Stomach (tissue), 9 donors: ENCODE data around the gene SH3RF3. TPM values are rescaled to one million over a fixed set of nuclear protein-coding genes. Genes with fewer than 3 reads are reported as not detected.
"Not testable (repeated sequence)": the region's sequence is repeated elsewhere in the genome, so short reads cannot be mapped to it uniquely, and the experiment has no call there.

ENCODE experiments used
- DNase-seq, 2 donors: peaks; one replicate each; pipeline versions ENCODE4 v3.0.0 to v3.0.0-alpha.2; 2013 to 2019
- H3K27ac ChIP-seq, 5 donors: fragments of 200-600 bp in 4 of 5; sonication (generic) in 4 of 5; one replicate each; pipeline ENCODE4 v1.5.1; 2013 to 2019; ENCODE audit warnings: mild to moderate bottlenecking in 1 of 5, moderate library complexity in 1 of 5
- H3K27me3 ChIP-seq, 3 donors: fragments of 200-600 bp; sonication (generic); one replicate each; pipeline ENCODE4 v1.5.1; 2017 to 2019; ENCODE audit warnings: mixed run types in 1 of 3
- H3K36me3 ChIP-seq, 4 donors: fragments of 200-600 bp; sonication (generic); 1 replicate in 3 of 4; 2 replicates in 1 of 4; pipeline ENCODE4 v1.5.1; 2016 to 2019
- H3K4me1 ChIP-seq, 4 donors: fragments of 200-600 bp; sonication (generic); one replicate each; pipeline ENCODE4 v1.5.1; 2016 to 2019
- H3K4me3 ChIP-seq, 4 donors: fragments of 200-600 bp; sonication (generic) in 3 of 4; one replicate each; pipeline ENCODE4 v1.5.1; 2016 to 2019; ENCODE audit warnings: mild to moderate bottlenecking in 1 of 4
- H3K9me3 ChIP-seq, 4 donors: fragments of 200-600 bp; sonication (generic); one replicate each; pipeline ENCODE4 v1.5.1; 2016 to 2019
- EP300 ChIP-seq: sonication (generic); formaldehyde crosslinking; IDR thresholded peaks from one replicate; pipeline ENCODE4 v1.6.1; 2017; ENCODE audit warnings: antibody characterized with exemption
- POLR2A ChIP-seq, 4 donors: fragments of 450-650 bp; IDR thresholded peaks; one replicate each; pipeline ENCODE4 v1.6.1; 2016; ENCODE audit warnings: antibody characterized with exemption in 4 of 4, control low read depth in 2 of 4, mild to moderate bottlenecking in 1 of 4, moderate library complexity in 1 of 4
- POLR2AphosphoS5 ChIP-seq, 3 donors: sonication (generic); formaldehyde crosslinking; IDR thresholded peaks; one replicate each; pipeline ENCODE4 v1.6.1; 2016; ENCODE audit warnings: antibody characterized with exemption in 3 of 3
- WGBS, 5 donors: extraction: QIAGEN DNeasy Blood & Tissue Kit in 3 of 5; methylation state at CpG; one replicate each; pipeline versions ENCODE4 v1.1.5 to v1.1.7; 2013 to 2018; 5-methylcytosine and 5-hydroxymethylcytosine counted together
- intact Hi-C: fragments of 100-400 bp; cut with DNase I; formaldehyde crosslinking; loops from one replicate; pipeline ENCODE4 v1.15.1; 2023; ENCODE audit warnings: low total_unique reads
- polyA plus RNA-seq, 3 donors: library from polyadenylated mRNA; stranded (reverse); fragments of 200-250 nt; gene quantifications; one replicate each; pipeline ENCODE4 v1.2.3, GENCODE V29; 2013
- total RNA-seq, 5 donors: library from RNA; depleted of rRNA; stranded (reverse); fragments of >200 nt; gene quantifications; one replicate each; pipeline versions ENCODE4 v1.1.0 to v1.2.3, GENCODE V29; 2014 to 2016
- TF ChIP-seq, protein P1 (sequence below), 7 experiments: fragments of 450-650 bp in 4 of 7; fragments of 200-600 bp in 3 of 7; sonication (generic) in 3 of 7; IDR thresholded peaks; one replicate each; pipeline ENCODE4 v1.5.1; 2016 to 2019; ENCODE audit warnings: antibody characterized with exemption in 7 of 7, control low read depth in 2 of 7, mild to moderate bottlenecking in 1 of 7
- donor health status: healthy with polysubstance abuse.
- donor health status: Bipolar disorder and iron deficiency.
- donor health status: healthy.

Gene SH3RF3
- total and polyA plus RNA-seq, 8 donors, result 0.87 to 11.1 (median 4.4) TPM

DNA sequence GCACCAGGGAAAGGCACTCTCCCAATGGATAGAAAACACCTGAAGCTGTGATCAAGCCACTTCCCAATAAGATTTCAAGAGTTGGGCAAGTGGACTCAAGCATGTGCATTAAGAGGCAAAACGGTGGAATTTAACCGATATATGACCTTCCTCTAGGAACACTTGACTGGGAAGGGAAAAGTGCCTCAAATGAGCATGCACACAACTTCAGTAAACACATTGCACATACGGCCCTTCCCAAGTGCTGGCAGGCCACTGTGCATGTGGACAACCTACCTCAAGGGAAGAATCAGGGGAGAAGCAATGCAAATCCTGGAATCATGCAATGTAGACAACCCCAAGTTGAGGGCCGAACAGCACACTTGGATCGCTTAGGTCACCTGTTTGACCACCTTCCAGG, 23.9 kb upstream of the SH3RF3 start:
- Histone ChIP-seq H3K4me3 (no peak overlapping the region), H3K27ac (no peak overlapping the region), H3K36me3 (no peaks in the 10 kb centered on the region), H3K4me1 (no peaks in the 10 kb centered on the region), H3K27me3 (peaks cover 0 to 3% (median 0%) of the 10 kb centered on the region in 3 donors), H3K9me3 (no peaks in the 10 kb centered on the region)
- WGBS, 5 donors, result 92 to 96% (median 94%) methylated on average over 5 of the region's 5 CpGs
- intact Hi-C loops, result no loop called here
- DNase-seq, result no peak
- TF ChIP-seq POLR2AphosphoS5 (IDR thresholded peaks at IDR 0.05), result no peak
- TF ChIP-seq EP300, result no peak
- TF ChIP-seq, protein P1, sequence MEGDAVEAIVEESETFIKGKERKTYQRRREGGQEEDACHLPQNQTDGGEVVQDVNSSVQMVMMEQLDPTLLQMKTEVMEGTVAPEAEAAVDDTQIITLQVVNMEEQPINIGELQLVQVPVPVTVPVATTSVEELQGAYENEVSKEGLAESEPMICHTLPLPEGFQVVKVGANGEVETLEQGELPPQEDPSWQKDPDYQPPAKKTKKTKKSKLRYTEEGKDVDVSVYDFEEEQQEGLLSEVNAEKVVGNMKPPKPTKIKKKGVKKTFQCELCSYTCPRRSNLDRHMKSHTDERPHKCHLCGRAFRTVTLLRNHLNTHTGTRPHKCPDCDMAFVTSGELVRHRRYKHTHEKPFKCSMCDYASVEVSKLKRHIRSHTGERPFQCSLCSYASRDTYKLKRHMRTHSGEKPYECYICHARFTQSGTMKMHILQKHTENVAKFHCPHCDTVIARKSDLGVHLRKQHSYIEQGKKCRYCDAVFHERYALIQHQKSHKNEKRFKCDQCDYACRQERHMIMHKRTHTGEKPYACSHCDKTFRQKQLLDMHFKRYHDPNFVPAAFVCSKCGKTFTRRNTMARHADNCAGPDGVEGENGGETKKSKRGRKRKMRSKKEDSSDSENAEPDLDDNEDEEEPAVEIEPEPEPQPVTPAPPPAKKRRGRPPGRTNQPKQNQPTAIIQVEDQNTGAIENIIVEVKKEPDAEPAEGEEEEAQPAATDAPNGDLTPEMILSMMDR (IDR thresholded peaks at IDR 0.05), result no peak
- no peak for TF ChIP-seq POLR2A (IDR thresholded peaks at IDR 0.05)

DNA sequence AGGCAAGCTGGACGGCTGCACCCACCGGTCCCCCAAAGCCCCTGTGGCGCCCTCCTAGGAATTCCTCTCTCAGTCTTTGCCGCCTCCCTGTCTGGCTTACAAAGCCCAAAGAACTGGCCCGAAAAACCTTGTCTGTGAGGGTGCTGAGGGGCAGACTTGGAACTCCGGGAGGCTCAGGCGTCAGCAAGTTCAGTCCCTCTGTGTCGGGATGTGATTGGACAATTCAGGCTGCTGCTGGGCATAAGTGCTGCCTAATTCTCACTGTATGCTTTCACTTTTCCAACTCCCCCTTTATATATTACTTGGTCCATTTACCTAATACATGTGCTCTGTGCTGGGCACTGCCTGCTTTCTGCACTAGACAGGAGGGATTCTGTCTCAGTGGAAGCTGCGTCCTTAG, 20.3 kb upstream of the SH3RF3 start:
- intact Hi-C loops, result no loop called here
- H3K4me1 ChIP-seq, result no peaks in the 10 kb centered on the region
- TF ChIP-seq POLR2A (IDR thresholded peaks at IDR 0.05) (no peak), EP300 (no peak), POLR2AphosphoS5 (IDR thresholded peaks at IDR 0.05) (no peak)
- TF ChIP-seq, protein P1 (IDR thresholded peaks at IDR 0.05), result no peak
- H3K27me3 ChIP-seq, result no peaks in the 10 kb centered on the region
- H3K4me3 ChIP-seq, result no peak overlapping the region
- H3K9me3 ChIP-seq, result no peaks in the 10 kb centered on the region
- no peaks in the 10 kb centered on the region for H3K36me3 ChIP-seq
- H3K27ac ChIP-seq, result no peak overlapping the region
- DNase-seq, result no peak
- 87 to 94% (median 89%) methylated on average over 9 of the region's 9 CpGs for WGBS, 5 donors

DNA sequence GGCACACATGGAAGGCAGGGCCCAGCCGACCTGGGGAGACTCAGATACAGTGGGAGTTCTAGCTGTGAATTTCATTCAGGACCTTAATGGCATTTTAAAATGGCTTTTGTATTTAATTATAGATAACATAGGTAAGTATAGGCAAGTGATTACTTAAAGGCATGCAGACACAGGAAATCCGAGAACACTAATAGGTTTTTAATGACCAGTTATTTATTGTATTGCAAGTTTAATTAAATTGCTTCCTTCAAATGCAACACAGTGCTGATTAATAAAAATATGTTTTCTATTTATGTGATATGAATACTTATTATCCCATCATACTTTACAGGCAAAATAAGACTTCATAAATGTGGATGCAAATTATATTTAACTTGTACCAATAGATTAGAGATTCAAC, 19.7 kb upstream of the SH3RF3 start:
- WGBS, 5 donors, result 64 to 81% (median 75%) methylated on average over 2 of the region's 2 CpGs
- intact Hi-C loops, result no loop called here

DNA sequence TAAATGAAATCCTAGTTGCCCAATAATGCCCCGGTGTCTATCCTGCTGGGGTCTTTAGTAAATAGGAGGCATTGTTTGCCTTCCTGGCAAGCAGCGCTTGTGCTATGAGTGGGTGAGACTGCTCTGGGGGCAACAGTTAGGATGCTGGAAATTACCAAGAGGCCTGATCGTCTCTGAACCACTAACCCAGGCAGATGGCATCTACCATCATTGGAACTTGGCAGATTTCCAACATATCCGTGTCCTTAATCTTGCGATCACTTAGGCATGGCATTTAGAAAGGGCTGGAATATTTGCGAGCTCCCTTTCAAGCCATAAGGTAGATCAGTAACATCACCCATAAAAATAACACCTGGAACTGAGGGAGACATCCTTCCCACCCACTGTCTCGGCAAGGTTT, 18.8 kb upstream of the SH3RF3 start:
- intact Hi-C loops, result no loop called here

More for the DNA sequence above, 19.7 kb upstream of the SH3RF3 start:
- Histone ChIP-seq H3K9me3 (no peaks in the 10 kb centered on the region), H3K36me3 (no peaks in the 10 kb centered on the region), H3K27me3 (no peaks in the 10 kb centered on the region), H3K27ac (no peak overlapping the region), H3K4me3 (no peak overlapping the region), H3K4me1 (no peaks in the 10 kb centered on the region)
- TF ChIP-seq, protein P1 (IDR thresholded peaks at IDR 0.05), result no peak
- TF ChIP-seq EP300 (no peak), POLR2AphosphoS5 (IDR thresholded peaks at IDR 0.05) (no peak), POLR2A (IDR thresholded peaks at IDR 0.05) (no peak)
- DNase-seq, result no peak

DNA sequence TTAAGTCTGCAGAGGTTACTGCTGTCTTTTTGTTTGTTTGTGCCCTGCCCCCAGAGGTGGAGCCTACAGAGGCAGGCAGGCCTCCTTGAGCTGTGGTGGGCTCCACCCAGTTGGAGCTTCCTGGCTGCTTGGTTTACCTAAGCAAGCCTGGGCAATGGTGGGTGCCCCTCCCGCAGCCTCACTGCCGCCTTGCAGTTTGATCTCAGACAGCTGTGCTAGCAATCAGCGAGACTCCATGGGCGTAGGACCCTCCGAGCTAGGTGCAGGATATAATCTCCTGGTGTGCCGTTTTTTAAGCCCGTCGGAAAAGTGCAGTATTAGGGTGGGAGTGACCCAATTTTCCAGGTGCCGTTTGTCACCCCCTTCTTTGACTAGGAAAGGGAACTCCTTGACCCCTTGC, 11.8 kb upstream of the SH3RF3 start:
- intact Hi-C loops, H3K27me3 ChIP-seq, DNase-seq, H3K36me3 ChIP-seq, H3K27ac ChIP-seq, H3K4me1 ChIP-seq, H3K9me3 ChIP-seq, H3K4me3 ChIP-seq: not testable (repeated sequence)
- 86 to 100% (median 92%) methylated on average over 9 of the region's 9 CpGs for WGBS, 5 donors

More for the DNA sequence above, 18.8 kb upstream of the SH3RF3 start:
- Histone ChIP-seq H3K9me3 (no peaks in the 10 kb centered on the region), H3K4me3 (no peak overlapping the region), H3K27me3 (no peaks in the 10 kb centered on the region), H3K36me3 (no peaks in the 10 kb centered on the region), H3K27ac (no peak overlapping the region), H3K4me1 (no peaks in the 10 kb centered on the region)
- DNase-seq, result no peak
- WGBS, 5 donors, result 68 to 73% (median 73%) methylated on average over 7 of the region's 7 CpGs
- TF ChIP-seq EP300 (no peak), POLR2A (IDR thresholded peaks at IDR 0.05) (no peak), POLR2AphosphoS5 (IDR thresholded peaks at IDR 0.05) (no peak)
- TF ChIP-seq, protein P1 (IDR thresholded peaks at IDR 0.05), result no peak
